Ovary (tissue), 3 donors: ENCODE results near the gene TRIP4.

Experiments used
- CTCF ChIP-seq, 3 donors: fragments of 450-650 bp in 2 of 3; fragments of 200-600 bp in 1 of 3; IDR thresholded peaks; one replicate each; pipeline versions ENCODE4 v1.5.1 to v1.8.0; 2016 to 2022; ENCODE audit warnings: antibody characterized with exemption in 3 of 3, mild to moderate bottlenecking in 1 of 3
- EP300 ChIP-seq: sonication (generic); formaldehyde crosslinking; IDR thresholded peaks from one replicate; pipeline ENCODE4 v1.6.1; 2017; ENCODE audit warnings: antibody characterized with exemption
- POLR2A ChIP-seq: fragments of 450-650 bp; IDR thresholded peaks from one replicate; pipeline ENCODE4 v1.6.1; 2017; ENCODE audit warnings: antibody characterized with exemption, mild to moderate bottlenecking, moderate library complexity
- donor health status: DM: no; HTN: no; CAD: no.

GRCh38 chr15:64474846-64475245 lies 87.2 kb downstream of the TRIP4 start:
- TF ChIP-seq POLR2A, result no peak
- no peak for TF ChIP-seq CTCF (IDR thresholded peaks at IDR 0.05)
- TF ChIP-seq EP300, result no peak
